Adrenal gland (tissue), 5 donors: ENCODE data around the gene ST3GAL6.

ENCODE experiments used
- CTCF ChIP-seq, 6 experiments: fragments of 450-650 bp in 4 of 6; fragments of 200-600 bp in 2 of 6; sonication (generic) in 1 of 6; IDR thresholded peaks; 1 replicate in 5 of 6; 2 replicates in 1 of 6; pipeline versions ENCODE4 v1.5.1 to v1.8.0; 2016 to 2021; ENCODE audit warnings: antibody characterized with exemption in 6 of 6, mild to moderate bottlenecking in 2 of 6, moderate library complexity in 1 of 6
- POLR2A ChIP-seq, 2 donors: fragments of 450-650 bp; IDR thresholded peaks; one replicate each; pipeline ENCODE4 v1.6.1; 2017; ENCODE audit warnings: antibody characterized with exemption in 2 of 2, mild to moderate bottlenecking in 2 of 2, moderate library complexity in 1 of 2
- donor health status: DM: no; HTN: no; CAD: no.

GRCh38 chr3:98784666-98785600 is 21.8 kb downstream of the ST3GAL6 start:
- TF ChIP-seq CTCF (IDR thresholded peaks at IDR 0.05) (no peak), POLR2A (IDR thresholded peaks at IDR 0.05) (no peak)
